ENCODE data around the gene CADM1.

CADM1 gene

GRCh38 chr11:115267238-115267781, 236.9 kb downstream of the CADM1 start:
- no peak for DNase-seq (ENCODE audit: low read depth)
- TF ChIP-seq CTCF (IDR thresholded peaks at IDR 0.05; ENCODE audit: low read depth, low read length, missing control alignments) = no peak
- H3K4me3 ChIP-seq (ENCODE audit: low read depth, low read length) = no peak overlapping the region
- in situ Hi-C loops (cut with HindIII; ENCODE audit: low sequenced_read_pairs) = no loop called here

GRCh38 chr11:115266066-115266639, 238.1 kb downstream of the CADM1 start:
- TF ChIP-seq CTCF (IDR thresholded peaks at IDR 0.05; ENCODE audit: low read depth, low read length, missing control alignments) = no peak
- no peak for DNase-seq (ENCODE audit: low read depth)
- in situ Hi-C loops (cut with HindIII; ENCODE audit: low sequenced_read_pairs) = no loop called here
- H3K4me3 ChIP-seq (ENCODE audit: low read depth, low read length) = no peak overlapping the region

- in situ Hi-C loops (cut with HindIII; ENCODE audit: low sequenced_read_pairs) = no loop called here
- no peak overlapping the region for H3K4me3 ChIP-seq (ENCODE audit: low read depth, low read length)
- no peak for DNase-seq (ENCODE audit: low read depth)
- TF ChIP-seq CTCF (IDR thresholded peaks at IDR 0.05; ENCODE audit: low read depth, low read length, missing control alignments) = no peak
Measured at GRCh38 chr11:115263799-115264656, 240.2 kb downstream of the CADM1 start.

GRCh38 chr11:115258216-115258615, 246.0 kb downstream of the CADM1 start:
- H3K4me3 ChIP-seq (ENCODE audit: low read depth, low read length) = no peak overlapping the region
- in situ Hi-C loops (cut with HindIII; ENCODE audit: low sequenced_read_pairs) = no loop called here
- no peak for TF ChIP-seq CTCF (IDR thresholded peaks at IDR 0.05; ENCODE audit: low read depth, low read length, missing control alignments)
- no peak for DNase-seq (ENCODE audit: low read depth)

GRCh38 chr11:115257678-115258077, 246.5 kb downstream of the CADM1 start:
- H3K4me3 ChIP-seq (ENCODE audit: low read depth, low read length) = no peak overlapping the region
- in situ Hi-C loops (cut with HindIII; ENCODE audit: low sequenced_read_pairs) = no loop called here
- no peak for DNase-seq (ENCODE audit: low read depth)
- no peak for TF ChIP-seq CTCF (IDR thresholded peaks at IDR 0.05; ENCODE audit: low read depth, low read length, missing control alignments)

- no peak overlapping the region for H3K4me3 ChIP-seq (ENCODE audit: low read depth, low read length)
- TF ChIP-seq CTCF (IDR thresholded peaks at IDR 0.05; ENCODE audit: low read depth, low read length, missing control alignments) = no peak
- in situ Hi-C loops (cut with HindIII; ENCODE audit: low sequenced_read_pairs) = no loop called here
- no peak for DNase-seq (ENCODE audit: low read depth)
Measured at GRCh38 chr11:115257270-115257669, 246.9 kb downstream of the CADM1 start.

Measured in astrocyte of the cerebellum (primary cell).